IMR-90 (cell line): Measurements from ENCODE around the gene PANK3. TPM values are rescaled to one million over a fixed set of nuclear protein-coding genes. Genes with fewer than 3 reads are reported as not detected.

Experiments
- ATAC-seq: fragments of 200-7000 bp; cut with Tn5 transposase; 2 replicates; pipeline ENCODE4 v1.9.1; 2020; ENCODE audit warnings: low read depth, mild to moderate bottlenecking, moderate library complexity
- BruUV-seq: library from RNA; stranded (reverse); fragments of 400-500 nt; replicated peaks from 2 replicates; lab custom pipeline; 2021; lab: Mats Ljungman, UMichigan
- CTCF ChIA-PET: fragments of 300-600 bp; formaldehyde crosslinking; extraction: SDS; loops from one replicate; lab custom pipeline; 2021; ENCODE audit warnings: antibody characterized with exemption; lab: Yijun Ruan, JAX
- POLR2A ChIA-PET: fragments of 300-600 bp; sonication (Branson Sonifier 250); formaldehyde crosslinking; loops from one replicate; lab custom pipeline; 2022; ENCODE audit warnings: antibody characterized with exemption; ENCODE audit not compliant: unreplicated experiment; lab: Charles Lee
- DNase-seq: peaks from one replicate; pipeline ENCODE4 v3.0.0; 2013
- H2AFZ ChIP-seq: replicated peaks from 2 replicates; pipeline ENCODE3; 2013; ENCODE audit warnings: low read length, mild to moderate bottlenecking; ENCODE audit not compliant: poor library complexity
- H2AK5ac ChIP-seq: 2 replicates; pipeline ENCODE4 v1.6.1; 2013; ENCODE audit warnings: low read depth, low read length, inconsistent platforms
- H2AK9ac ChIP-seq: replicated peaks from 2 replicates; pipeline ENCODE3; 2013; ENCODE audit warnings: mild to moderate bottlenecking, low read depth, low read length, moderate library complexity; ENCODE audit not compliant: poor library complexity
- H2BK120ac ChIP-seq: 2 replicates; pipeline ENCODE4 v1.6.1; 2013; ENCODE audit warnings: low read depth, low read length, inconsistent platforms
- H2BK15ac ChIP-seq: 3 replicates; pipeline ENCODE4 v1.6.1; 2013; ENCODE audit warnings: low read depth, low read length, inconsistent platforms
- H2BK20ac ChIP-seq: 2 replicates; pipeline ENCODE4 v1.6.1; 2013; ENCODE audit warnings: low read depth, mild to moderate bottlenecking, inconsistent platforms, low read length, moderate library complexity
- H2BK5ac ChIP-seq: 2 replicates; pipeline ENCODE4 v1.6.1; 2013; ENCODE audit warnings: mild to moderate bottlenecking, low read depth, low read length, inconsistent platforms; ENCODE audit not compliant: poor library complexity, severe bottlenecking
- H3K14ac ChIP-seq: replicated peaks from 2 replicates; pipeline ENCODE4 v1.6.1; 2013; ENCODE audit warnings: low read depth, low read length, inconsistent platforms
- H3K18ac ChIP-seq: 2 replicates; pipeline ENCODE4 v1.6.1; 2013; ENCODE audit warnings: low read depth, low read length, control low read depth
- H3K23ac ChIP-seq: 2 replicates; pipeline ENCODE4 v1.6.1; 2013; ENCODE audit warnings: low read depth, low read length, inconsistent platforms
- H3K27ac ChIP-seq: 2 replicates; pipeline ENCODE4 v1.5.1; 2013; ENCODE audit warnings: mild to moderate bottlenecking, control low read depth, low read length; ENCODE audit not compliant: insufficient read depth
- H3K27me3 ChIP-seq: 2 replicates; pipeline ENCODE4 v1.6.1; 2013; ENCODE audit warnings: low read length; ENCODE audit not compliant: control insufficient read depth, insufficient read depth
- H3K36me3 ChIP-seq: 2 replicates; pipeline ENCODE4 v1.6.1; 2013; ENCODE audit warnings: low read length, mixed read lengths; ENCODE audit not compliant: control insufficient read depth, insufficient read depth
- H3K4ac ChIP-seq: 2 replicates; pipeline ENCODE4 v1.6.1; 2013; ENCODE audit warnings: low read depth, low read length, inconsistent platforms
- H3K4me1 ChIP-seq: 2 replicates; pipeline ENCODE4 v1.6.1; 2013; ENCODE audit warnings: low read length, mixed read lengths; ENCODE audit not compliant: control insufficient read depth, insufficient read depth
- H3K4me2 ChIP-seq: 2 replicates; pipeline ENCODE4 v1.6.1; 2013; ENCODE audit warnings: low read depth, mild to moderate bottlenecking, control low read depth, low read length, moderate library complexity
- H3K4me3 ChIP-seq: 2 replicates; pipeline ENCODE4 v1.5.1; 2013; ENCODE audit warnings: low read depth, mild to moderate bottlenecking, control low read depth, low read length, moderate library complexity; ENCODE audit not compliant: insufficient read depth
- H3K56ac ChIP-seq: 2 replicates; pipeline ENCODE4 v1.6.1; 2013; ENCODE audit warnings: low read length, inconsistent platforms; ENCODE audit not compliant: insufficient read depth; ENCODE audit errors: extremely low read depth
- H3K79me1 ChIP-seq, 2 experiments: 2 replicates each; pipeline ENCODE4 v1.6.1; 2013; ENCODE audit warnings: low read length in 2 of 2, inconsistent platforms in 1 of 2, low read depth in 1 of 2
- H3K9ac ChIP-seq: 2 replicates; pipeline ENCODE4 v1.6.1; 2013; ENCODE audit warnings: low read depth, low read length, control low read depth
- H3K9me1 ChIP-seq: 2 replicates; pipeline ENCODE4 v1.6.1; 2013; ENCODE audit warnings: low read length, inconsistent platforms; ENCODE audit not compliant: insufficient read depth
- H3K9me3 ChIP-seq: 2 replicates; pipeline ENCODE4 v1.6.1; 2013; ENCODE audit warnings: low read length; ENCODE audit not compliant: control insufficient read depth, insufficient read depth
- H4K20me1 ChIP-seq: 2 replicates; pipeline ENCODE4 v1.6.1; 2013; ENCODE audit warnings: low read length, inconsistent platforms; ENCODE audit not compliant: insufficient read depth
- H4K5ac ChIP-seq: 2 replicates; pipeline ENCODE4 v1.6.1; 2013; ENCODE audit warnings: mild to moderate bottlenecking, low read depth, low read length, control low read depth
- H4K8ac ChIP-seq, 2 experiments: 2 replicates each; pipeline ENCODE4 v1.6.1; 2013; ENCODE audit warnings: low read depth in 2 of 2, low read length in 2 of 2, control low read depth in 1 of 2, inconsistent platforms in 1 of 2
- H4K91ac ChIP-seq: 2 replicates; pipeline ENCODE4 v1.6.1; 2013; ENCODE audit warnings: low read depth, low read length, inconsistent platforms; ENCODE audit not compliant: insufficient read depth
- FOS ChIP-seq: fragments of 150-350 bp; IDR thresholded peaks from 2 replicates; pipeline ENCODE4 v1.6.1; 2016; ENCODE audit warnings: low read depth, low read length
- NFE2L2 ChIP-seq: fragments of 150-350 bp; IDR thresholded peaks from 2 replicates; pipeline ENCODE4 v1.6.1; 2016; ENCODE audit warnings: low read depth, mild to moderate bottlenecking, low read length
- USF2 ChIP-seq: fragments of 150-350 bp; IDR thresholded peaks from 2 replicates; pipeline ENCODE4 v1.6.1; 2017; ENCODE audit warnings: mild to moderate bottlenecking, antibody characterized with exemption, low read length, low read depth
- WGBS, 2 experiments: methylation state at CpG; one replicate each; pipeline versions ENCODE4 v1.1.5 to v1.1.7; 2013; ENCODE audit warnings: missing lambda C conversion rate in 2 of 2; ENCODE audit not compliant: insufficient read length in 1 of 2; ENCODE audit errors: extremely low coverage in 2 of 2; 5-methylcytosine and 5-hydroxymethylcytosine counted together
- dilution Hi-C: fragments of 300-500 bp; cut with HindIII; formaldehyde crosslinking; loops from one replicate; pipeline ENCODE4 v1.14.3; 2018; ENCODE audit warnings: low sequenced_read_pairs; ENCODE audit not compliant: unreplicated experiment
- in situ Hi-C: fragments of 300-500 bp; cut with MboI; formaldehyde crosslinking; loops from 3 replicates; pipeline ENCODE4 v1.14.3; 2019; ENCODE audit warnings: low sequenced_read_pairs, inconsistent platforms, mixed read lengths
- intact Hi-C: fragments of 100-400 bp; cut with micrococcal nuclease; formaldehyde crosslinking; loops from 2 replicates; pipeline ENCODE4 v1.10.0; 2022
- polyA plus RNA-seq, 3 experiments: library from polyadenylated mRNA; depleted of rRNA; stranded (reverse); fragments of >200 nt; gene quantifications; 2 replicates each; pipeline ENCODE4 v1.2.3, GENCODE V29; 2012; ENCODE audit warnings: low replicate concordance in 1 of 3
- total RNA-seq: library from RNA; depleted of rRNA; stranded (reverse); fragments of >200 nt; gene quantifications from 2 replicates; pipeline ENCODE4 v1.2.3, GENCODE V29; 2012

PANK3 gene
- total and polyA plus RNA-seq, 2 of the 4 experiments (the other 2 are of a cell fraction) = 6.9 to 21.0 TPM

- BruUV-seq = no TSS peak
- CTCF ChIA-PET = no interaction called here
- in situ Hi-C loops = no loop called here
Measured at GRCh38 chr5:168620807-168621206, 41.6 kb upstream of the PANK3 start.

More at GRCh38 chr5:168620807-168621206, 41.6 kb upstream of the PANK3 start:
- Histone ChIP-seq H3K14ac (no peak overlapping the region), H2BK15ac (no peak overlapping the region), H4K8ac (no peak overlapping the region), H4K20me1 (no peaks in the 10 kb centered on the region), H3K27me3 (no peaks in the 10 kb centered on the region), H3K9ac (no peak overlapping the region), H3K4me2 (no peak overlapping the region), H2AK9ac (no peak overlapping the region), H4K91ac (no peak overlapping the region), H3K9me1 (no peaks in the 10 kb centered on the region), H3K27ac (no peak overlapping the region), H2AFZ (no peak overlapping the region), H2AK5ac (no peak overlapping the region), H3K79me1 (no peaks in the 10 kb centered on the region), H3K18ac (no peak overlapping the region), H2BK5ac (no peak overlapping the region), H3K36me3 (no peaks in the 10 kb centered on the region), H3K4me3 (no peak overlapping the region), H3K23ac (no peak overlapping the region), H4K5ac (no peak overlapping the region), H2BK20ac (no peak overlapping the region), H3K9me3 (no peaks in the 10 kb centered on the region), H3K4me1 (no peaks in the 10 kb centered on the region), H2BK120ac (no peak overlapping the region), H3K56ac (no peak overlapping the region), H3K4ac (no peak overlapping the region)
- no CpG with 5 or more reads among the region's 1 CpG for WGBS, 2 experiments
- dilution Hi-C loops (no loop called here), intact Hi-C loops (no loop called here)
- ATAC-seq = no peak
- DNase-seq = no peak
- no peak for TF ChIP-seq USF2
- no peak for TF ChIP-seq FOS
- TF ChIP-seq NFE2L2 = no peak
- POLR2A ChIA-PET = no interaction called here
